ACC112 (cell line): ENCODE results near the gene CLSTN1.

Experiments used
- H2AFZ ChIP-seq: fragments of 200-600 bp; sonication (generic); one replicate; pipeline ENCODE4 v1.6.0; 2017; ENCODE audit warnings: antibody characterized with exemption, low read length; ENCODE audit not compliant: unreplicated experiment
- H3K27ac ChIP-seq: fragments of 200-600 bp; sonication (generic); 2 replicates; pipeline ENCODE4 v1.5.1; 2014; ENCODE audit warnings: low read depth, mild to moderate bottlenecking, antibody characterized with exemption, low read length, moderate library complexity
- H3K27me3 ChIP-seq: fragments of 200-600 bp; sonication (generic); 2 replicates; pipeline ENCODE4 v1.6.1; 2014; ENCODE audit warnings: mild to moderate bottlenecking, antibody characterized with exemption, low read length, moderate library complexity, mixed read lengths; ENCODE audit not compliant: insufficient read depth
- H3K36me3 ChIP-seq: fragments of 200-600 bp; sonication (generic); 2 replicates; pipeline ENCODE4 v1.6.1; 2016; ENCODE audit warnings: mild to moderate bottlenecking, antibody characterized with exemption, low read length, moderate library complexity, mixed read lengths; ENCODE audit not compliant: insufficient read depth
- H3K4me1 ChIP-seq: fragments of 200-600 bp; sonication (generic); one replicate; pipeline ENCODE4 v1.6.1; 2016; ENCODE audit warnings: low read length, mixed read lengths; ENCODE audit not compliant: insufficient read depth, unreplicated experiment, control insufficient read depth
- H3K4me3 ChIP-seq: fragments of 200-600 bp; sonication (generic); 2 replicates; pipeline ENCODE4 v1.5.1; 2014; ENCODE audit warnings: mild to moderate bottlenecking, low read depth, low read length
- H3K79me2 ChIP-seq: fragments of 200-600 bp; sonication (generic); one replicate; pipeline ENCODE4 v1.6.0; 2016; ENCODE audit warnings: low read length; ENCODE audit not compliant: control insufficient read depth, unreplicated experiment, insufficient read depth

The CLSTN1 gene

GRCh38 chr1:9850442-9851162 is 26.8 kb upstream of the CLSTN1 start:
- Histone ChIP-seq H3K4me3 (no peak overlapping the region), H3K27ac (no peak overlapping the region), H3K27me3 (no peaks in the 10 kb centered on the region), H3K4me1 (no peaks in the 10 kb centered on the region), H3K36me3 (no peaks in the 10 kb centered on the region; the same call in 1 of the 2 replicates), H2AFZ (no peak overlapping the region), H3K79me2 (no peaks in the 10 kb centered on the region)

- no peak overlapping the region for H3K4me3 ChIP-seq
- no peak overlapping the region for H2AFZ ChIP-seq
- no peak overlapping the region for H3K27ac ChIP-seq
- H3K4me1 ChIP-seq, result no peaks in the 10 kb centered on the region
- no peaks in the 10 kb centered on the region for H3K79me2 ChIP-seq
- H3K27me3 ChIP-seq, result no peaks in the 10 kb centered on the region
- no peaks in the 10 kb centered on the region; the same call in 1 of the 2 replicates for H3K36me3 ChIP-seq
Observed at GRCh38 chr1:9849691-9850441, 26.1 kb upstream of the CLSTN1 start.

GRCh38 chr1:9848022-9848421 is 24.3 kb upstream of the CLSTN1 start:
- Histone ChIP-seq H3K27me3 (no peaks in the 10 kb centered on the region), H3K36me3 (no peaks in the 10 kb centered on the region), H3K27ac (no peak overlapping the region), H3K4me3 (no peak overlapping the region), H3K79me2 (no peaks in the 10 kb centered on the region), H2AFZ (no peak overlapping the region), H3K4me1 (no peaks in the 10 kb centered on the region)

GRCh38 chr1:9847269-9847668 is 23.5 kb upstream of the CLSTN1 start:
- Histone ChIP-seq H3K27ac (no peak overlapping the region), H3K36me3 (no peaks in the 10 kb centered on the region)

GRCh38 chr1:9846611-9847171 is 22.9 kb upstream of the CLSTN1 start:
- Histone ChIP-seq H3K4me3 (no peak overlapping the region), H3K79me2 (no peaks in the 10 kb centered on the region), H3K27ac (no peak overlapping the region), H2AFZ (no peak overlapping the region), H3K36me3 (no peaks in the 10 kb centered on the region), H3K27me3 (no peaks in the 10 kb centered on the region), H3K4me1 (no peaks in the 10 kb centered on the region)

More at GRCh38 chr1:9847269-9847668, 23.5 kb upstream of the CLSTN1 start:
- H2AFZ ChIP-seq, result no peak overlapping the region
- H3K4me1 ChIP-seq, result no peaks in the 10 kb centered on the region
- H3K79me2 ChIP-seq, result no peaks in the 10 kb centered on the region
- H3K27me3 ChIP-seq, result no peaks in the 10 kb centered on the region
- no peak overlapping the region for H3K4me3 ChIP-seq

- Histone ChIP-seq H3K4me1 (no peaks in the 10 kb centered on the region), H3K27ac (no peak overlapping the region), H2AFZ (no peak overlapping the region), H3K36me3 (no peaks in the 10 kb centered on the region), H3K79me2 (no peaks in the 10 kb centered on the region), H3K4me3 (no peak overlapping the region), H3K27me3 (no peaks in the 10 kb centered on the region)
Observed at GRCh38 chr1:9845914-9846313, 22.1 kb upstream of the CLSTN1 start.

GRCh38 chr1:9844756-9845155 is 21.0 kb upstream of the CLSTN1 start:
- H3K27ac ChIP-seq, result no peak overlapping the region

GRCh38 chr1:9844106-9844505 is 20.3 kb upstream of the CLSTN1 start:
- Histone ChIP-seq H3K27ac (no peak overlapping the region), H3K27me3 (no peaks in the 10 kb centered on the region), H3K4me3 (no peak overlapping the region), H3K4me1 (no peaks in the 10 kb centered on the region), H3K79me2 (no peaks in the 10 kb centered on the region), H3K36me3 (no peaks in the 10 kb centered on the region), H2AFZ (no peak overlapping the region)

More at GRCh38 chr1:9844756-9845155, 21.0 kb upstream of the CLSTN1 start:
- Histone ChIP-seq H3K4me3 (no peak overlapping the region), H3K36me3 (no peaks in the 10 kb centered on the region), H3K79me2 (no peaks in the 10 kb centered on the region), H3K27me3 (no peaks in the 10 kb centered on the region), H3K4me1 (no peaks in the 10 kb centered on the region), H2AFZ (no peak overlapping the region)

- Histone ChIP-seq H3K36me3 (no peaks in the 10 kb centered on the region), H2AFZ (no peak overlapping the region), H3K79me2 (no peaks in the 10 kb centered on the region), H3K4me3 (no peak overlapping the region), H3K27me3 (no peaks in the 10 kb centered on the region), H3K27ac (no peak overlapping the region), H3K4me1 (no peaks in the 10 kb centered on the region)
Observed at GRCh38 chr1:9843576-9843945, 19.8 kb upstream of the CLSTN1 start.

- Histone ChIP-seq H3K79me2 (no peaks in the 10 kb centered on the region), H2AFZ (no peak overlapping the region), H3K4me1 (no peaks in the 10 kb centered on the region), H3K4me3 (no peak overlapping the region), H3K27me3 (no peaks in the 10 kb centered on the region), H3K36me3 (no peaks in the 10 kb centered on the region), H3K27ac (no peak overlapping the region)
Observed at GRCh38 chr1:9842781-9843575, 19.2 kb upstream of the CLSTN1 start.
